ENCODE data around the gene GALNT14. TPM values are rescaled to one million over a fixed set of nuclear protein-coding genes. Genes with fewer than 3 reads are reported as not detected.

The GALNT14 gene
- polyA plus RNA-seq, 3 donors from 2014 or later, result not detected

DNA sequence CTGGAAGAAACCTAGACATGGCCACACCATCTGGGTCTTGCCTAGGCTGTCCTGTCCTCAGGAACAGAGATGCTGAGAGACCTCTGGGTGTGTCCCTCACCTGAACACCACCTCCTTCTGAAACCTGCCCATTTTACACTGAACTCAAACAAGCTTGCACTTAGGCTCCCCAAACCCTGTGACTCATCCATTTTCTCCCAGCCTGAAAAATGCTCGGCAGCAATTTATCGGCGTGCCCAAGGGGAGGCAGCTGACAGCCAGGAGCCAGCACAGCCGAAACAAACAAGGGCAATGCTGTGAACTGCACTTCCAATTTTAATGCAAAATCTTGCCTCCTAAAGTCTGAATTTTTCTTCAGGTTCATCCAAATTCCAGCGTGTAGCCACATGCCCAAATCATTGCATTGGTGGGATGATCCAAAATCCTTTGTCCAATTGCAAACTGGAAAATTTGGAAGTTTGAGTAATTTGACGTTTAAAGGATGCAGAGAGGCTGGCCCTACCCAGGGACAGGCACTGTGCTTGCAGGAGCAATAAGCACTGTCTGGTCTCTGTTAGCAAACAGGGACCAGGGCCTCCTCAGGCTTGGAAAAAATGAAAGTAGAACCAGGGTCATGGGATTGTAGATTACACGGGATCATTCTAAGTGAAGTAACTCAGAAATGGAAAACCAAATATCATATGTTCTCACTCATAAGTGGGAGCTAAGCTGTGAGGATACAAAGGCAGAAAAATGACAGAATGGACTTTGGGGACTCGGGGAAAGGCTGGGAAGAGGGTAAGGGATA lies 67.7 kb downstream of the GALNT14 start:
- H3K4me3 Mint-ChIP-seq, result no peak overlapping the region
- no peaks in the 10 kb centered on the region for H3K36me3 Mint-ChIP-seq
- DNase-seq, result no peak
- no peak overlapping the region for H3K27ac Mint-ChIP-seq
- no peaks in the 10 kb centered on the region for H3K9me3 Mint-ChIP-seq
- no peaks in the 10 kb centered on the region for H3K4me1 Mint-ChIP-seq
- H3K27me3 Mint-ChIP-seq (ENCODE audit: low read depth in 3 of 3), result peaks cover 4% of the 10 kb centered on the region in 3 donors

GRCh38 chr2:31069643-31070325 lies 68.5 kb downstream of the GALNT14 start:
- H3K36me3 Mint-ChIP-seq, result no peaks in the 10 kb centered on the region
- H3K27ac Mint-ChIP-seq, result no peak overlapping the region
- H3K9me3 Mint-ChIP-seq, result no peaks in the 10 kb centered on the region
- no peak overlapping the region for H3K4me3 Mint-ChIP-seq
- DNase-seq, result no peak
- H3K27me3 Mint-ChIP-seq (ENCODE audit: low read depth in 3 of 3), result peaks cover 4% of the 10 kb centered on the region in 3 donors
- no peaks in the 10 kb centered on the region for H3K4me1 Mint-ChIP-seq

DNA sequence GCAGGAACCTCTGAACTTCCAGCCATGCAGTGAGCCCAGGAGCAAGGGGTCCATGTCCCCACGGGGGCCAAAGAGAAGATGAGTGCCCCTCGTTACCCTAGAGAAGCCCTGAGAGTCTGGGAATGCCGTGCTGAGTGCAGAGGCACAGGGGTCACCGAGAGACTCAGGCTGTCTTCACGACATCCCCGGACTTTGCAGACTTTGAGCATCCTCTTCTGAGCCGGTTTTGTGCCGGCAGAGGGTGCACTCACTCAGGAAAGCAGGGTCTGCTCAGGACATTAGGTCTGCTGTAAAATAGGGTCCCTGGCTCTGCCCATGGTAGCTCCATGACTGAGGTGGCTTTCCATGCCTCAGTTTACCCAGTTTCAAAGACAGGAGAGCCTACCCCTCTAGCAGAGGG lies 71.0 kb downstream of the GALNT14 start:
- no peaks in the 10 kb centered on the region for H3K9me3 Mint-ChIP-seq
- H3K4me3 Mint-ChIP-seq, result no peak overlapping the region
- DNase-seq, result no peak
- peaks cover 2 to 7% (median 3%) of the 10 kb centered on the region in 3 donors for H3K27me3 Mint-ChIP-seq (ENCODE audit: low read depth in 3 of 3)
- no peak overlapping the region for H3K27ac Mint-ChIP-seq
- H3K36me3 Mint-ChIP-seq, result no peaks in the 10 kb centered on the region
- H3K4me1 Mint-ChIP-seq, result no peaks in the 10 kb centered on the region

DNA sequence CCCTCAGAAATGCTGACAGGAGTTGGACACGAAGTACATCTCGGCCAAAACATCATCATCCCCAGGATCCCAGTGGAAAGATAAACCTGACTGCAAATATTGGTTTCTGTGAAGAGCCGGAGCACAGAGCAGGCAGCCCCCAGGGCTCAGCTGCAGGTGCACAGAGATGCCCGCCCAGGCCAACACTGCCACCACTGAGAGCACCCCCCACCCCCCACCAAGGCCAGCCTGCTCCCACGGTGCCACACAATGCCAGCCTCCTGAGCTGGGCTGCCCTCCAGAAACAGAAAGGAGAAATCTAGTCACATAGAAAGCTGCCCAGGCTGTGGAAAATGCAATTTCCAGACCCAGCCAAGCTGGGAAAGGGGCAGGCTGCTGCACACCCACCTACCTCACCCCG lies 71.7 kb downstream of the GALNT14 start:
- no peak overlapping the region for H3K4me3 Mint-ChIP-seq
- no peaks in the 10 kb centered on the region for H3K4me1 Mint-ChIP-seq
- H3K9me3 Mint-ChIP-seq, result no peaks in the 10 kb centered on the region
- peaks cover 2 to 7% (median 3%) of the 10 kb centered on the region in 3 donors for H3K27me3 Mint-ChIP-seq (ENCODE audit: low read depth in 3 of 3)
- no peak overlapping the region for H3K27ac Mint-ChIP-seq
- no peak for DNase-seq
- H3K36me3 Mint-ChIP-seq, result no peaks in the 10 kb centered on the region

DNA sequence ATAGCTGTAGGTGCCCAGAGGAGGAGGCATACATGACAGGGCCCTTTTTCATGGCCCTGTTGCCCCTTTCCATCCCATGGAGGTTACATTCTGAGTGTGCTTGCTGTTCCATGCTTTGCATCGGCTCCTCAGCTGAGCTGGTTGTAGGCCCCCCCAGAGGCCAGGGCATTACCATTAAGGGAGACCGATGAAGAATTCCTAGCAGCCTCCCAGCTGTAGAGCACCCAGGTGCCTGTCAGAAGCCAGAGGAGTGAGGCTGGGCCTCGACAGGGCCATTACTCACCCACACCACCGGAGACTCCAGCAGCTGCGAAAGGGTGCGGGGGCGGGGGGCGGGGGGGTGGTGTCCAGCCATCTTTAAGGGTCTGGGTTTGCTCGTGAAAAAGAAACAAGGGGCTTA lies 72.2 kb downstream of the GALNT14 start:
- DNase-seq, result no peak
- H3K4me3 Mint-ChIP-seq, result no peak overlapping the region
- H3K36me3 Mint-ChIP-seq, result no peaks in the 10 kb centered on the region
- H3K4me1 Mint-ChIP-seq, result no peaks in the 10 kb centered on the region
- no peak overlapping the region for H3K27ac Mint-ChIP-seq
- H3K9me3 Mint-ChIP-seq, result no peaks in the 10 kb centered on the region
- peaks cover 2 to 11% (median 5%) of the 10 kb centered on the region in 3 donors for H3K27me3 Mint-ChIP-seq (ENCODE audit: low read depth in 3 of 3)

DNA sequence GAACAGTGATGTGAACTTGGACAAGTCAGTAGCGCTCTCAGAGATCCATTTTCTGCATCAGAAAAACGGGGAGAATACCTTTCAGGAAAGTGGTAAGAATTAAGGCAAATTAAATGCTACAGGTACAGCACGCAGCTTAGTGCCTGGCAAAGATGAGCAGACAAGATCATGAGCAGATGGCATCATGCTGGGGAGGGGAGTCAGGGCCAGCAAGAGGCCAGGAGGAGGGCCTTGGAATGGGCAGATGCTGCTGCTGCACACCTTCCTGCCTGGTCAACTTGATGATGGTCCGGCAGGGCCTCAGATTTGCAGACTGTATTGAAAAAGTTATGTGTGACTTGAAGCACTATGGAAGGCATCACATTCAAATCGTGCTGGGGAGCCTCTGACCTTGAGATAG lies 72.9 kb downstream of the GALNT14 start:
- H3K36me3 Mint-ChIP-seq, result no peaks in the 10 kb centered on the region

DNA sequence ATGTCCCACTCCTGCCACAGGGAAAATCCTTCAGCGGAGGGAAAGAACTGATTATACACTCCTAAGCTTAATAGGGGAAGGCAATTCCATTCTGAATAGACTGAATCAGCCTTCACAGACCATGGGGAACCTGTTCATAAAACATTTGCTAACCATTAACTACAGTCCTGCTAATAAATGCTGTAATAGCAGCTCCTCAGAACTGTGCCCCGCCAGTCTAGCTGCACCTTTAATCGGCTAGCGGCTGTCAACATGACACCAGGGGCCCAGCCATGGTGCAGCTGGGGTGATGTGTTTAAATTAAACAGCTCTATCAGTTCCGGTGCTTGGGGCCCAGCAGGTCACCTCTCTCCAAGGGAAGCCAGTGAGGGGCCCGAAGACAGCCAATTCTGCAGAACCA lies 77.8 kb downstream of the GALNT14 start:
- no peak overlapping the region for H3K4me3 Mint-ChIP-seq
- peaks cover 2 to 7% (median 3%) of the 10 kb centered on the region in 3 donors for H3K27me3 Mint-ChIP-seq (ENCODE audit: low read depth in 3 of 3)
- no peaks in the 10 kb centered on the region for H3K36me3 Mint-ChIP-seq
- no peaks in the 10 kb centered on the region for H3K4me1 Mint-ChIP-seq
- no peaks in the 10 kb centered on the region for H3K9me3 Mint-ChIP-seq
- DNase-seq, result no peak
- H3K27ac Mint-ChIP-seq, result no peak overlapping the region

More for the DNA sequence above, 72.9 kb downstream of the GALNT14 start:
- no peak overlapping the region for H3K27ac Mint-ChIP-seq
- no peaks in the 10 kb centered on the region for H3K9me3 Mint-ChIP-seq
- H3K27me3 Mint-ChIP-seq (ENCODE audit: low read depth in 3 of 3), result peaks cover 2 to 11% (median 5%) of the 10 kb centered on the region in 3 donors
- H3K4me1 Mint-ChIP-seq, result no peaks in the 10 kb centered on the region
- DNase-seq, result no peak
- no peak overlapping the region for H3K4me3 Mint-ChIP-seq

GRCh38 chr2:31058096-31059035 lies 79.9 kb downstream of the GALNT14 start:
- Mint-ChIP-seq H3K4me1 (no peaks in the 10 kb centered on the region), H3K27ac (no peak overlapping the region), H3K36me3 (no peaks in the 10 kb centered on the region)

GRCh38 chr2:31057691-31058090 lies 80.5 kb downstream of the GALNT14 start:
- Mint-ChIP-seq H3K36me3 (no peaks in the 10 kb centered on the region), H3K27ac (no peak overlapping the region), H3K9me3 (no peaks in the 10 kb centered on the region), H3K27me3 (ENCODE audit: low read depth in 3 of 3) (peaks cover 1 to 4% (median 3%) of the 10 kb centered on the region in 3 donors), H3K4me3 (no peak overlapping the region), H3K4me1 (no peaks in the 10 kb centered on the region)
- DNase-seq, result no peak

More at GRCh38 chr2:31058096-31059035, 79.9 kb downstream of the GALNT14 start:
- Mint-ChIP-seq H3K27me3 (ENCODE audit: low read depth in 3 of 3) (peaks cover 3 to 6% (median 3%) of the 10 kb centered on the region in 3 donors), H3K9me3 (no peaks in the 10 kb centered on the region), H3K4me3 (no peak overlapping the region)
- DNase-seq, result no peak

GRCh38 chr2:31055938-31056337 lies 82.3 kb downstream of the GALNT14 start:
- Mint-ChIP-seq H3K4me3 (no peak overlapping the region), H3K4me1 (peaks cover 0 to 8% of the 10 kb centered on the region in 2 donors), H3K27me3 (ENCODE audit: low read depth in 3 of 3) (peaks cover 0 to 2% (median 1%) of the 10 kb centered on the region in 3 donors), H3K36me3 (no peaks in the 10 kb centered on the region), H3K9me3 (no peaks in the 10 kb centered on the region), H3K27ac (no peak overlapping the region)
- no peak for DNase-seq

GRCh38 chr2:31054842-31055388 lies 83.3 kb downstream of the GALNT14 start:
- DNase-seq, result no peak
- no peaks in the 10 kb centered on the region for H3K36me3 Mint-ChIP-seq
- H3K4me1 Mint-ChIP-seq, result peaks cover 0 to 8% of the 10 kb centered on the region in 2 donors
- no peaks in the 10 kb centered on the region for H3K9me3 Mint-ChIP-seq
- H3K27me3 Mint-ChIP-seq (ENCODE audit: low read depth in 3 of 3), result peaks cover 0 to 2% (median 1%) of the 10 kb centered on the region in 3 donors
- H3K27ac Mint-ChIP-seq, result no peak overlapping the region
- no peak overlapping the region for H3K4me3 Mint-ChIP-seq

GRCh38 chr2:31053929-31054782 lies 84.1 kb downstream of the GALNT14 start:
- no peaks in the 10 kb centered on the region for H3K36me3 Mint-ChIP-seq
- DNase-seq, result no peak
- peaks cover 0 to 2% (median 1%) of the 10 kb centered on the region in 3 donors for H3K27me3 Mint-ChIP-seq (ENCODE audit: low read depth in 3 of 3)
- peaks cover 0 to 8% of the 10 kb centered on the region in 2 donors for H3K4me1 Mint-ChIP-seq
- H3K4me3 Mint-ChIP-seq, result no peak overlapping the region
- no peaks in the 10 kb centered on the region for H3K9me3 Mint-ChIP-seq
- H3K27ac Mint-ChIP-seq, result no peak overlapping the region

GRCh38 chr2:31052284-31052683 lies 86.0 kb downstream of the GALNT14 start:
- H3K27me3 Mint-ChIP-seq (ENCODE audit: low read depth in 3 of 3), result peaks cover 0 to 3% (median 1%) of the 10 kb centered on the region in 3 donors
- peaks cover 0 to 8% of the 10 kb centered on the region in 2 donors for H3K4me1 Mint-ChIP-seq
- no peaks in the 10 kb centered on the region for H3K36me3 Mint-ChIP-seq
- no peaks in the 10 kb centered on the region for H3K9me3 Mint-ChIP-seq
- no peak overlapping the region for H3K27ac Mint-ChIP-seq
- DNase-seq, result no peak
- no peak overlapping the region for H3K4me3 Mint-ChIP-seq
